NCI-H510A treated with DMSO at 0.1 percent for 48 hours (cell line): ENCODE measurements around the gene TOR4A.

Experiments used
- DNase-seq: peaks from one replicate; lab custom pipeline; 2025; lab: John Stamatoyannopoulos, UW

Gene TOR4A

GRCh38 chr9:137306850-137307254 is 29.3 kb downstream of the TOR4A start:
- no peak for DNase-seq

DNA sequence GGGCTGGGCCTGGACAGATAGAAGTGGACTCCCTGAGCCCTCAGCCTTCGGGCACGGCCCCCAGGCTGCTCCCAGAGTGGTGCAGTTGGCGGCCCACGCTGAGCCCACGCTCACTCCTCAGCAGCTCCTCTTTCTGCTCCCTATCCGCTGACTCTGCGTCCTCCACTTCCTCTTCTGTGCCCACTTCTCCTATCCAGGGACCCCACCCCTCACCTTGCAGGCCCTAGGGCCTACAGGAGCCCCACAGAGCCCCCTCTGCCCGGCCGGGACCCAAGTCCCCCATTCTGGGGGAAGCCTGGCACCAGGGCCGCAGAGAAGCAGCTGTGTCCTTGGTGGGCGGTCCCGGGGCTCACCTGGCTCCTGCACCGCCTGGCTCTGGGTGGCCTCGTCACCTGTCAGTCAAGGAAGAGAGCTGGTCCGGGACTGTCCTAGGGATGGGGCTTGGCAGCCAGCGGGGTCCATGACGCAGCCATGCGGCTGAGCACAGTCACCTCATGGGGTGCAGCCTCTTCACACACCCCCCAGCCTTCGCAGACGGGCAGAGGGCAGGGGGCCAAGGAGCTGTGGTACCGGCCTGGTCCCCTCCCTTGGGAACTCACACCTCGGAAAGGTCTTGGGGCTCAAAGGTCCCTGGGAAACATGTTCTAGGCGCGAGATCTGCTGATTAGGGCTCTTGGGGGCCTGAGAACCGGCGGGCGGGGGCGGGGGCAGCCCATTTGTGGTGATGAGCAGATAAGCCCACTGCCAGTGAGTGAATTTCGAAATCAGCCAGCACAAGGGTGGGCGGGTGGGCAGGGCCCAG is 29.9 kb downstream of the TOR4A start:
- DNase-seq = no peak

DNA sequence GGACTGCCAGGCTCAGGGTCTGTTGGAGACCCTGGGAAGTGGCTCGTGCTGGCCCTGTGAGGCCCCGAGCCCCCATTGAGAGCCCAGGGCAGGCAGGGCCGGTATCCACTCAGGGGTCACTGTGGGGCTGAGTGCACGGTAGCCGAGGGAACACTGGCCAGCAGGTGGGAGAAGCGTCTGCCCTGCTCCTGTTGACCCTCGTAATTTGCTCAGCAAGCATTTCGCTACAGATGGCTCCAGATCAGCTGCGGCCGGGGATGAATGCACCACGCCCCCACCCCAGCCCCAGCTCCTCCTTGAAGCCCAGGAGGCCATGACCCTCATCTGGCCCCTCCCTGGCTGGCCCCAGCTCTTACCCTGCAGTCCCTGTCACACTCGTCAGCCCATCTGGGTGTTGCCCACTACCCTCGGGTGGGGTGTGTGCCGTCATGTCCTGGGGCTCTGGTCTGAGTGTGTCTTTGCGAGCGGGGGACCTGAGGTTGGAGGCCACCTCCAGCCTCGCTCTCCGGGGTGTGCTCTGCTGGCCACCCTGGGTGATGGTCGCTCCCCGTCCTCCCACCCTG is 30.6 kb downstream of the TOR4A start:
- DNase-seq = no peak

DNA sequence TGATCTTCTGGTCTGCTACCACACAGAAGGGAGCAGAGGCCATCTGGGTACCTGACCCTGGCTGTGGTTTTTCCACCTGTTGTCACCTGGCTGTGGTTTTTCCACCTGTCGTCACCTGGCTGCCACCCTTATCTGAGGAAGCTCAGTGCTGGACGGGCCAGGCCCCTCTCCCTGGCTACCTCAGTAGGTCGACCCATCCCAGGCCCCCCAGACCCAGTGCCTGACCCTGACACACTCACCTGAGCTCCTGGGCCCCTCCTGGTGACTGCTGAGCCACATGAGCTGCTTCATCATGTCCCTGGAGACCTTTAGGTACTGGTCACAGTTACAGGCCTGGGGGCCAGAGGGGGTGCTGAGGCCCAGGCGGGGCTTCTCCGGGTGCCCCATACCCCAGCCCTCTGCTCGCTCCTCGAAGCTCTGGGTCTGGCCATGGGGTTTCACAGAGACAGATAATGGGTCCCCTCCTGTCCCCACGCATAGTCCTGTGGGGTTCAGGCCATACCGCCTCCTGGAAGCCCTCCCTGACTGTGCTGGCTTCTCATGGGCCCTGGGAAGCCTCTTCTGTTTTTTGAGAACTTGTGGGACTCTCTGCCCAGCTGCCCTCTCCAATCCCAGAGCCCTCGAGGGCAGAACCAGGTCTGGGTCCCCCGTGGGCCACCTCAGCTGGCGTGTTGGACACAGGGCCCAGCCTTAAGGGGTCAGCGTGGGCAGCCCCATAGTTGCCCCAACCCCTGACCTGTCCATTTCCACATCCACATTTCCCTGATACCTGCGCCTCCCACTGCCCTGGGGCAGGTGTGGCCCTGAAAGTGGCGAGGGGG is 32.1 kb downstream of the TOR4A start:
- DNase-seq = no peak

DNA sequence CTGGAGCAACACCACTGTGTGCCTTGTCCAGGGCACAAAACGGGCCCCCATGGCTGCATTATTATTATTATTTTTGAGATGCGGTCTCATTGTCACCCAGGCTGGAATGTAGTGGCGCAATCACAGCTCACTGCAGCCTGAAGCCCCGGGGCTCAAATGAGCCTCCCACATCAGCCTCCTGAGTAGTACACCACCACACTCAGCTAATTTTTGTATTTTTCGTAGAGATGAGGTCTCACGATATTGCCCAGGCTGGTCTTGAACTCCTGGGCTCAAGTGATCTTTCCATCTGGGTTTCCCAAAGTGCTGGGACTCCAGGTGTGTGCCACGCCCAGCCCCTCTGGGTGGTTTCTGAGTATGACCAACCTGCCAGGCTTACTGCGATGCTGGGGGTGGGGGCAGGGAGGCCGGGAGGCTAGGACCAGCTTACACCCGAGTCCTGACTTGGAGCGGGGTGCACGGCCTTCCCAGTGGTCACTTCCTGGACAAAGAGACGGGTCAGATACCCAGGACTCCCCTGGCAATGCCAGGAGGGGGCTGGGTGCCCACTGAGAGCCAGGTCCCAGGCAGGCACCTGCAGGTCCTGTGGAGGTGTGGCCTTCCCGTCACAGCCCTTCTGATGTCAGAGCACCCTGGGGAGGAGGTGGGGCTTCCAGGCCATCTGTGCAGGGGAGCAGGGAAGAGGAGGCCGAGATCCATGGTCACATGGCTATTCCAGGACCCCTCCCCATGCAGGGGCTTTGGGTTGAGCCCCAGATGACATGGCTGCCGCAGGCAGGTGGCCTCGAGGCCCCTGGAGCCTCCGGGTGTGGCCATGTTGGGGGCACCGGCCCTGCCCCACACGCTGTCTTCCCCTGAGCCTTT is 32.9 kb downstream of the TOR4A start:
- DNase-seq = peak; percentile 80

DNA sequence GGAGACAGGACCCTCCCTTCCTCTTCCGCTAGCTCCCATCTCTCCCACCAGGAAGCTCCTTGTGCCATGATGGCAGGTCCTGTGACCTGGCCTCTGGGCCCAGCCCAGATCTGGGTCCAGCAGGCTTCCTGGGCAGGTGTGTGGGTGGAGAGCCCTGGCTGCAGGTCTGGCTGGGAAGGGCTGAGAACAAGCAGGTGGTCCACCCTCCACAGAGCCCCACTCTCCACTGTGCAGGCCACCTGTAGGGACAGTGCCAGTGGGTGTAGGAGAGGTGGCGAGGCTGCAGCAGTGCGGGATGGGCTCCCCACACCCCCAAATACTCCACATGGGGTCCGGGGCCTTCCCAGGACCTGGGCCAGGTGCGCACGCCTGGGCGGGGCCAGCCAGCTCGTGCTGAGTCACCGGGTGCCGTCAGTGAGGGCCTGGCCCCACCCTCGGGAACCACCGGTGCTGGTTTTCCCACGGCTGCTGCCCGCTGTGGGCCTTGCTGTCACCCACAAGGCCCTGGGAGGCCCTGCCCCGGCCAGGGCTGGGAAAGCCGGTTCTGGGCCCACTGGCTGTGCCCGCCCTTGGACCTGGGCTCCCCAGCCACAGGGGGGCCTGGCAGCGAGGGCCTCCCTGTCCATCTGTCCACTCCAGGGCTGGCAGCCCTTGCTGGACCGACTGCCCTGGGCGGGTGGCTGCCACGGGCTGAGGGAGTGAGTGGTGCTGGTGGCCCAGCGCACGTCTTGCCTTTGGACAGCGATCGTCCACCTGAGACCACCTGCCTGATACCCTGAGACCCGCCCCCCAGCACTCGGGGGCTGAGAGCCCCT is 33.9 kb downstream of the TOR4A start:
- peak; percentile 82 for DNase-seq

GRCh38 chr9:137311986-137312851 is 34.7 kb downstream of the TOR4A start:
- no peak for DNase-seq

- no peak for DNase-seq
Observed at GRCh38 chr9:137312852-137313325, 35.4 kb downstream of the TOR4A start.

- no peak for DNase-seq
Observed at GRCh38 chr9:137313326-137313936, 35.9 kb downstream of the TOR4A start.

DNA sequence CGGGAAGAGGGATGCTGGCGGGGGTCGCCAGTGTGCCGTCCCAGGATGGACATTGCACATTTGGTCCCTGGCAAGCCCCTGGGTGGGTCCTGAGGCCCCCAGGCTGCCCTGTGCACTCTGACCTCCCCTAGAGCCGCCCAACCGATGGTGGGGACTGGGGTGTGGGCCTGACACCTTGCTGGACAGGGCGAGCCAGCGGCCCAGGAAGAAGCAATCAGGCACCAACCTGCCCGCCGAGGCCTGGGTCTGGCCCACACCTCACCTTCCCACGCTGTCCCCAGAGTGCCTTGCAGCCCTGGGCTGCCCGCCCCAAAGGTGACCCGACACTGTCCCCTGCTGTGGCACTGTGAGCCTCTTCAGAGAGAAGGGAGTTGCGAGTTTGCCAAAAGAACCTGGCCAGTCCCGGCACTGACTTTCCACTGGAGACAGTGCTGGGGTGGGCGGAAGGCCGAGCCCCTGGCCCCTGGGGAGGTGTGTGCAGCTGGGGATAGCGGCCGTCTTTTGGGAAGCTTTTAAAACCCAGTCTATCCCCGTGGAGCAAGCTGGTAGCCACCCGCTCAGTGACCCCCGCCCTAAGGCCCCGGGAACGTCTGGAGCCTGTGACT is 36.5 kb downstream of the TOR4A start:
- no peak for DNase-seq

- no peak for DNase-seq
Observed at GRCh38 chr9:137314561-137315560, 37.3 kb downstream of the TOR4A start.

- DNase-seq = no peak
Observed at GRCh38 chr9:137315581-137316011, 38.1 kb downstream of the TOR4A start.

DNA sequence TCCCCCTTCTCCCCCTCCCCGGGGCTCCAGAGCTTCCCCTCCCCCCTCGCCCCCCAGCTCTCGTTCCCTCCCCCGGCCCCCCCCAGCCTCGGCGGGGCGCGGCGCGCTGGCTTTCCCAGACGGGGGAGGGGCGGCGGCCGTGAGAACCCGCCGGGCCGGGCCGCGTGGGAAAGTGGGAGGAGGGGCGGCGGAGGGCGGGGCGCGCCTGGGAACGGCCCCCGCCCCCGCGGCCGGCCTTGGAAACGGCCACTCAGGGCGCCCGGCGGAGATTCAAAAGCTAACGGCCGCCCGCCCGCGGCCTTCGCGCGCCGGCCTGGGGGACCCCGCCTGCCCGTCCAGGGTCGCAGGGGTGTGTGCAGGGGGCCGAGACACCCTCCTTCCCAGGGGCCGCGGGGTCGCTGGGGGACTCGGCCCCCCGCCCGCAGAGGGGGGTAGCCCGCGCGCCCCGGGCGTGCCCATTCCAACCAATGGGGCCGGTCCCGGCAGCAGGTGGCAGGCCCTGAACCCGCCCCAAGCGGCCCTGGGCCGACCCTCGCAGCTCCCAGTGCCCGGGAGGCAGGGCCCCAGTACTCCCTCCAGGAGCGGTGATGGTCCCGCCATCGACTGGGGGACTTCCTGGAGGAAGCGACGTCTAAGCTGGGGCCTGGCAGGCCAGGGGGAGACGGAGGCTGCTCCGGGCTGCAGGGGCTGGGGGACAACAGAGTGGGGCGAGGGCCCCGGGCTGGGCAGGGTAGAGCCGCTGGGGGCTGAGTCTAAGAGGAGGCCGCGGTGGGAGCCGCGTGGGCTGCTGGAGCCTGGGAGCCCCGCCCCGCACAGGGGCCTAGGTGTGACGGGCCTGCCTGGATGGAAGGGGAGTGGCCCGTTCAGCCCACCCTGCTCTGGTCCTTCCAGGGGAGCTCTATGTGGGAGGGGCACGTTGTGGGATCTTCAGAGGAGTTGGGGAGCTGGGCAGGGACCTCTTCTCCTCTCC is 38.8 kb downstream of the TOR4A start:
- peak; percentile 21 for DNase-seq

DNA sequence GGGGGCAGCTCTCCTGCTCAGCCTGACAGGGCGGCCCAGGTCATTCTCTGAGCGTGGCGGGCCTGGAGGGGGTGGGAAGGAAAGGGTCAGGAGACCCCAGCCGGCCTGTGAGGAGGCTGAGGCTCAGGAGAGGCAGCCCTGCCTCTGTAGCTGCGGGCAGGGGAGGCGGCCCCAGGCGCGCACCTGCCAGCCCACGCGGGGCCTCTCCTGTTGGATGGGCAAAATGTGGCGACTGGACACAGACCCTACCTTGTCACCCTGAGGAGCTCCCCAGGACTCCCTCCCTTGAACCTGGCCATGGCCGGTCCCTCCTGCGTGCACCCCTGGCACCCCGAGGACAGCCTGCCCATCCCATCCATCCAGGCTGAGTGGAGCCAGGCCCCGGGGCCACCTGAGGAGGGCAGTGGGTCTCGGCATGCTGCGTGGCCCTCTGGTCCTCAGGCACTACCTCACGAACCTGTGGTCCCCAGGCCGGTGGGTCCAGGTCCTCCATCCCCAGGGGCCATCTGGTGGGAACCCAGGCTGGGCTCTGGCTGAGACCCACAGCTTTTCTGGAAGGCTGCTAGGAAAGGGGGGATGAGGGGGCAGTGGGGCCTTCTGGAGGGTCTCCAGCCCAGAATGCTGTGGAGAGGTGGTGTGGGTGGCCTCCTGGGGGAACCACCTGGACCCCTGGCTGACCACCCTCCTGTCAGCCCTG is 39.6 kb downstream of the TOR4A start:
- DNase-seq = no peak

DNA sequence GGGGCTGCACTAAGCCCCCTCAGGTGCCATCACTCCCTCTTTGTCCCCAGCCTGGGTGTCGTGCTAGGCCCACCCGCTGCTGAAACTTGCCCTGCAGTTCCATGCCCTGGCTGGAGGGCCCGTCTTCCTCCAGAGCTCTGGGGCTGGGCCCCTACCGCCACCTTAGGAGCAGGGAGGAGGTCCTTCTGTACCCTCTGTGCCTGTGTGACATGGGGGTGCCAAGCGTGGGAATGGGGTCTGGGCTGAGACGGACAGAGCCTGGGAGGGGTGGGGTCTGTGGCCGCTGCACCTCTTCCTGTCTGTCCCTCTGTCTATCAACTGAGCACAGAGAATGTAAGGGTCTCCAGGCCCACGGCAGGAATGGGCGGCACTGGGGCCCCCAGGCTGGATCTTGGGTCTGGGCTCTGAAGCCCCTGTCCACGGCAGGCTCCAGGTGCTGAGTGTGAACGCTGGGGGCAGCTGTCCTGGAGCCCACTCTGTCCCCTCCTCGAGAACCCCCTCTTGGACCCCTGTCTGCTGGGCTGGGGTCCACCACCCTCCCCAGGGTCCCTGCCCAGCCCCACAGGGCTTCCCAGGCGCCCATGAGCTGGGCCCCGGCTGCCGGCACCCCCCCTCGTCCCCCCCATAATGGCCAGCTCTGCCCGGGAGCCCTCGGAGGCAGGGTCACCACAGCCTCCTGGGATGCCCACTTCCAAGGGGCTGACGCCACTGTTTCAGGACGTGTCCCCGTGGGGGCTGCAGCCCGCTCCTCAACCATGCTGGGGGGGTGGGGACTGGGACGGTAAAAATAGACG is 40.4 kb downstream of the TOR4A start:
- DNase-seq = no peak
